HCT116 (cell line): ENCODE data around the gene GPR151. TPM values are rescaled to one million over a fixed set of nuclear protein-coding genes. Genes with fewer than 3 reads are reported as not detected.

Experiments used
- ATAC-seq: fragments of 200-7000 bp; cut with Tn5 transposase; 2 replicates; pipeline ENCODE4 v1.9.1; 2020; ENCODE audit warnings: mild to moderate bottlenecking, moderate library complexity
- BruUV-seq: library from RNA; stranded (reverse); fragments of 400-500 nt; replicated peaks from 2 replicates; lab custom pipeline; 2021; lab: Mats Ljungman, UMichigan
- CTCF ChIA-PET: fragments of 300-600 bp; sonication (Branson Sonifier 250); formaldehyde crosslinking; loops from one replicate; lab custom pipeline; 2021; ENCODE audit warnings: antibody characterized with exemption; lab: Charles Lee
- POLR2A ChIA-PET: fragments of 300-600, 350-600 bp; sonication (Branson Sonifier 250); formaldehyde crosslinking; loops from one replicate; lab custom pipeline; 2021; ENCODE audit warnings: antibody characterized with exemption; lab: Charles Lee
- RAD21 ChIA-PET, 2 experiments: fragments of 300-600 bp; sonication (Branson Sonifier 250); formaldehyde crosslinking; loops; one replicate each; lab custom pipeline; 2023; ENCODE audit warnings: low total read pairs in 2 of 2; ENCODE audit not compliant: uncharacterized antibody in 2 of 2, unreplicated experiment in 2 of 2, low non-redundant PET in 1 of 2; lab: Charles Lee
- DNase-seq: peaks from one replicate; pipeline ENCODE4 v3.0.0-alpha.2; 2010; ENCODE audit warnings: low read depth, low spot score
- H2AFZ ChIP-seq: fragments of 200-600 bp; shearing (Covaris generic), sonication (generic); 2 replicates; pipeline ENCODE4 v1.6.1; 2017; ENCODE audit warnings: low read depth, mixed run types, mixed read lengths, antibody characterized with exemption, low read length; ENCODE audit not compliant: poor library complexity, severe bottlenecking
- H3K27ac ChIP-seq: 2 replicates; pipeline ENCODE4 v1.5.1; 2012; ENCODE audit warnings: low read depth, low read length
- H3K27me3 ChIP-seq: fragments of 200-600 bp; sonication (generic); 2 replicates; pipeline ENCODE4 v1.6.1; 2016; ENCODE audit warnings: mixed run types, low read length, mixed read lengths; ENCODE audit not compliant: insufficient read depth
- H3K36me3 ChIP-seq, 2 experiments: fragments of 200-500 bp in 1 of 2; fragments of 200-600 bp in 1 of 2; sonication (Bioruptor generic) in 1 of 2; sonication (generic) in 1 of 2; 2 replicates each; pipeline versions ENCODE4 v1.5.1 to v1.6.1; 2014 to 2016; ENCODE audit warnings: low read length in 2 of 2, inconsistent platforms in 1 of 2, mixed read lengths in 1 of 2, mixed run types in 1 of 2; ENCODE audit not compliant: insufficient read depth in 2 of 2, control insufficient read depth in 1 of 2
- H3K4me1 ChIP-seq, 2 experiments: fragments of 200-600 bp in 1 of 2; sonication (generic) in 1 of 2; 2 replicates each; pipeline versions ENCODE4 v1.5.1 to v1.6.1; 2012 to 2017; ENCODE audit warnings: low read length in 2 of 2, inconsistent platforms in 1 of 2, mild to moderate bottlenecking in 1 of 2, mixed read lengths in 1 of 2, mixed run types in 1 of 2, moderate library complexity in 1 of 2; ENCODE audit not compliant: insufficient read depth in 2 of 2, control insufficient read depth in 1 of 2
- H3K4me2 ChIP-seq: fragments of 200-600 bp; sonication (generic); 2 replicates; pipeline ENCODE4 v1.6.1; 2017; ENCODE audit warnings: mixed run types, low read length, mixed read lengths
- H3K4me3 ChIP-seq, 2 experiments: fragments of 200-600 bp in 1 of 2; sonication (generic) in 1 of 2; replicated peaks in 1 of 2; 2 replicates each; pipeline ENCODE4 v1.5.1; 2011 to 2016; ENCODE audit warnings: low read length in 2 of 2, control low read depth in 1 of 2, low read depth in 1 of 2, mild to moderate bottlenecking in 1 of 2, mixed read lengths in 1 of 2, mixed run types in 1 of 2
- H3K79me2 ChIP-seq: fragments of 200-600 bp; sonication (generic); 2 replicates; pipeline ENCODE4 v1.6.1; 2017; ENCODE audit warnings: mild to moderate bottlenecking, mixed run types, low read length, moderate library complexity, mixed read lengths; ENCODE audit not compliant: insufficient read depth
- H3K9ac ChIP-seq: fragments of 200-600 bp; sonication (generic); 2 replicates; pipeline ENCODE4 v1.6.1; 2016; ENCODE audit warnings: low read length, mixed read lengths
- H3K9me2 ChIP-seq: fragments of 200-600 bp; sonication (generic), shearing (Covaris generic); 2 replicates; pipeline ENCODE4 v1.6.1; 2017; ENCODE audit warnings: mixed run types, mild to moderate bottlenecking, moderate library complexity; ENCODE audit not compliant: insufficient read depth
- H3K9me3 ChIP-seq, 2 experiments: fragments of 200-500 bp in 1 of 2; fragments of 200-600 bp in 1 of 2; sonication (Bioruptor generic) in 1 of 2; sonication (generic) in 1 of 2; 2 replicates each; pipeline ENCODE4 v1.6.1; 2014 to 2017; ENCODE audit warnings: low read length in 2 of 2, mixed read lengths in 2 of 2, inconsistent platforms in 1 of 2, low read depth in 1 of 2, mild to moderate bottlenecking in 1 of 2, mixed run types in 1 of 2, moderate library complexity in 1 of 2; ENCODE audit not compliant: control insufficient read depth in 1 of 2, insufficient read depth in 1 of 2
- H4K20me1 ChIP-seq: fragments of 200-600 bp; sonication (generic), shearing (Covaris generic); 2 replicates; pipeline ENCODE4 v1.6.1; 2017; ENCODE audit warnings: mixed run types, mild to moderate bottlenecking, moderate library complexity; ENCODE audit not compliant: insufficient read depth
- CBX3 ChIP-seq: IDR thresholded peaks from 2 replicates; pipeline ENCODE4 v1.6.1; 2012; ENCODE audit warnings: low read depth
- EGR1 ChIP-seq: IDR thresholded peaks from 2 replicates; pipeline ENCODE4 v1.6.1; 2012; ENCODE audit warnings: low read depth
- EZH2 ChIP-seq: fragments of 200-600 bp; sonication (generic); IDR thresholded peaks from 2 replicates; pipeline ENCODE4 v1.6.1; 2017; ENCODE audit warnings: antibody characterized with exemption, mixed run types
- FOSL1 ChIP-seq: IDR thresholded peaks from 2 replicates; pipeline ENCODE4 v1.6.1; 2012; ENCODE audit warnings: low read depth
- POLR2AphosphoS5 ChIP-seq: IDR thresholded peaks from 2 replicates; pipeline ENCODE4 v1.6.1; 2011; ENCODE audit warnings: mild to moderate bottlenecking, low read depth, low read length, moderate library complexity
- RAD21 ChIP-seq: IDR thresholded peaks from 2 replicates; pipeline ENCODE4 v1.6.1; 2012; ENCODE audit warnings: low read depth, mild to moderate bottlenecking
- SIN3A ChIP-seq: IDR thresholded peaks from 2 replicates; pipeline ENCODE4 v1.6.1; 2012; ENCODE audit warnings: low read depth
- SP1 ChIP-seq: IDR thresholded peaks from 2 replicates; pipeline ENCODE4 v1.6.1; 2012; ENCODE audit warnings: low read depth
- SRF ChIP-seq: IDR thresholded peaks from 2 replicates; pipeline ENCODE4 v1.6.1; 2012; ENCODE audit warnings: low read depth
- TCF7L2 ChIP-seq: IDR thresholded peaks from 2 replicates; pipeline ENCODE4 v1.7.0; 2011; ENCODE audit warnings: borderline replicate concordance, inconsistent platforms; ENCODE audit not compliant: insufficient read depth, insufficient read length; ENCODE audit errors: extremely low read depth
- YY1 ChIP-seq: IDR thresholded peaks from 2 replicates; pipeline ENCODE4 v1.6.1; 2011; ENCODE audit warnings: low read length, low read depth, moderate library complexity, mild to moderate bottlenecking; ENCODE audit not compliant: insufficient replicate concordance; ENCODE audit errors: extremely low read depth
- ZFX ChIP-seq: fragments of 450-650 bp; IDR thresholded peaks from 2 replicates; pipeline ENCODE4 v1.6.1; 2017
- intact Hi-C: fragments of 100-400 bp; cut with micrococcal nuclease; formaldehyde crosslinking; loops from 2 replicates; pipeline ENCODE4 v1.10.0; 2022
- total RNA-seq: library from RNA; stranded (reverse); gene quantifications from one replicate; pipeline ENCODE4 v1.2.1, GENCODE V29; 2021; ENCODE audit not compliant: unreplicated experiment
- TF ChIP-seq, protein P1 (sequence below), 3 experiments: fragments of 200-600 bp in 1 of 3; sonication (generic) in 1 of 3; IDR thresholded peaks in 2 of 3; conservative IDR thresholded peaks in 1 of 3; 2 replicates each; pipeline ENCODE4 v1.5.1; 2012 to 2017; ENCODE audit warnings: low read depth in 2 of 3, low read length in 2 of 3, antibody characterized with exemption in 1 of 3, borderline replicate concordance in 1 of 3, control low read depth in 1 of 3, mild to moderate bottlenecking in 1 of 3, mixed read lengths in 1 of 3, mixed run types in 1 of 3, moderate library complexity in 1 of 3; ENCODE audit not compliant: insufficient read depth in 1 of 3
- TF ChIP-seq, protein P2 (sequence below): IDR thresholded peaks from 2 replicates; pipeline ENCODE4 v1.6.1; 2012; ENCODE audit warnings: low read depth

GPR151 gene
- total RNA-seq, 1 experiment from 2014 or later, result not detected

DNA sequence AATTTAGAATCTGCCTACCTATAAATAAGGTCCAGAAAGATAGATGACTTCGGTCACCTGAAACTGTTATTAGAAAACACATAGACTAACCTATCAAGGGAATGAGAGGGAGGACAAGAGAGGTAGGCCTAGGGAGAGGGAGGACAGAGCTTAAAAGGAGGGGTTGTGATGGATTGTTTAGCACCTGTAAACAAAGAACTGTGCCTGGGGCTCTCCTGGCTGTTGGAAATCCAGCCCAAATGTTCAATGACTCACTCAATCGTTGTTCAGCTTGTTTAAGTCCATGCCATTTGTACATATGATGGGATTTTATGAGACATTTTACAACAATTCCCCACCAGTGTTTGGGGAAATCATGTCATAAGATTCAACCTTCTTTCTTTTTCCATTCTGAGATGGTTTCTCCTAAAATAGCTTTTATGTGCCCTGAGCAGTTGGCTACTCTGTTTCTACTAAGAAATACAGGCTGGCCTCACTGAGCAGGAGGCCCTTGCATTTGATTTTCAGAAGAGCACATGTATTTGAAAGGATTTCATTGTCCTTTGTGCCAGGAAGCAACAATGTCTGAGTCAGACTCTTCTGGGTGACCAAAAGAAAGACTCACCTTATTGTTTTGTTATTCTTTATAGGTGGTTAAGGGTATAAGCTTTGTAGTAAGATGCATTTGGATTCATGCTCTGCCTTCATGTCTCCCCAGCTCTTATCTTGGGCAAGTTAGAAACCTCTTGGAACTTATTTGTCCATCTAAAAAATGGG is 48.2 kb upstream of the GPR151 start:
- RAD21 ChIA-PET, result no interaction called here
- Histone ChIP-seq H3K9ac (no peak overlapping the region), H3K4me2 (no peak overlapping the region), H3K9me2 (no peaks in the 10 kb centered on the region), H4K20me1 (no peaks in the 10 kb centered on the region), H2AFZ (no peak overlapping the region), H3K4me1 (peaks cover 0 to 17% of the 10 kb centered on the region in 2 experiments; a peak in 1 of 4 replicates), H3K4me3 (no peak overlapping the region), H3K27me3 (no peaks in the 10 kb centered on the region), H3K27ac (no peak overlapping the region), H3K36me3 (no peaks in the 10 kb centered on the region), H3K9me3 (no peaks in the 10 kb centered on the region), H3K79me2 (no peaks in the 10 kb centered on the region)
- POLR2A ChIA-PET, result no interaction called here
- ATAC-seq, result 0 out of 2 replicates have a peak, but pooled peaks have one; percentile 11
- DNase-seq, result peak; percentile 8
- intact Hi-C loops, result no loop called here
- no TSS peak for BruUV-seq
- CTCF ChIA-PET, result interaction anchor here (0.9 to 1.2 kb wide), 2 partner anchors 31 to 402 kb away, joined by 4 to 6 read pairs; no protein-coding TSS in a partner anchor
- TF ChIP-seq YY1, result no peak

DNA sequence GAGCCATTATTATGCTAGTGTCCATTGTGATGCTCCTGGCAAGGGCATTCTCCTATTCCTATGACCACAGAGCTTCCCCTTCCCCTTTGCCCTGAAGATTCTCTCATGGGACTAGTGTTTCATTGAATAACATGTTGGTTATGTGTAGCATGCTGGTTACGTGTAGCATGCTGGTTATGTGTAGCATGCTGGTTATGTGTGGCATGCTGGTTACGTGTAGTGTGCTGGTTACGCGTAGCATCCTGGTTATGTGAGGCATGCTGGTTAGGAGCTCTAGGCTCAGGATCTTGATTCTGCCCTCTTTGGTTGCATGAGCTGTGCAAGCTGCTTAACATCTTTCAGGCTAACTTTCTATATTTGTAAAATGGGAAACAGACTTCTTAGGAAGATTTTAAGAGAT is 46.5 kb upstream of the GPR151 start:
- Histone ChIP-seq H3K9me3 (no peaks in the 10 kb centered on the region), H3K4me1 (peaks cover 0 to 17% of the 10 kb centered on the region in 2 experiments; a peak in 1 of 4 replicates), H4K20me1 (no peaks in the 10 kb centered on the region), H3K27ac (no peak overlapping the region), H3K79me2 (no peaks in the 10 kb centered on the region), H2AFZ (no peak overlapping the region), H3K36me3 (no peaks in the 10 kb centered on the region), H3K9me2 (no peaks in the 10 kb centered on the region), H3K4me3 (no peak overlapping the region), H3K9ac (no peak overlapping the region), H3K4me2 (no peak overlapping the region), H3K27me3 (no peaks in the 10 kb centered on the region)
- ChIA-PET RAD21 (no interaction called here), POLR2A (no interaction called here), CTCF (no interaction called here)
- ATAC-seq, result no peak
- intact Hi-C loops, result no loop called here
- BruUV-seq, result no TSS peak
- DNase-seq, result no peak
- no peak for TF ChIP-seq CBX3
- no peak for TF ChIP-seq EZH2
- no peak for TF ChIP-seq ZFX
- no peak for TF ChIP-seq SRF
- no peak for TF ChIP-seq TCF7L2
- TF ChIP-seq, protein P1, sequence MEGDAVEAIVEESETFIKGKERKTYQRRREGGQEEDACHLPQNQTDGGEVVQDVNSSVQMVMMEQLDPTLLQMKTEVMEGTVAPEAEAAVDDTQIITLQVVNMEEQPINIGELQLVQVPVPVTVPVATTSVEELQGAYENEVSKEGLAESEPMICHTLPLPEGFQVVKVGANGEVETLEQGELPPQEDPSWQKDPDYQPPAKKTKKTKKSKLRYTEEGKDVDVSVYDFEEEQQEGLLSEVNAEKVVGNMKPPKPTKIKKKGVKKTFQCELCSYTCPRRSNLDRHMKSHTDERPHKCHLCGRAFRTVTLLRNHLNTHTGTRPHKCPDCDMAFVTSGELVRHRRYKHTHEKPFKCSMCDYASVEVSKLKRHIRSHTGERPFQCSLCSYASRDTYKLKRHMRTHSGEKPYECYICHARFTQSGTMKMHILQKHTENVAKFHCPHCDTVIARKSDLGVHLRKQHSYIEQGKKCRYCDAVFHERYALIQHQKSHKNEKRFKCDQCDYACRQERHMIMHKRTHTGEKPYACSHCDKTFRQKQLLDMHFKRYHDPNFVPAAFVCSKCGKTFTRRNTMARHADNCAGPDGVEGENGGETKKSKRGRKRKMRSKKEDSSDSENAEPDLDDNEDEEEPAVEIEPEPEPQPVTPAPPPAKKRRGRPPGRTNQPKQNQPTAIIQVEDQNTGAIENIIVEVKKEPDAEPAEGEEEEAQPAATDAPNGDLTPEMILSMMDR (IDR thresholded peaks at IDR 0.05 in 2 of 3, conservative IDR thresholded peaks at IDR 0.05 in 1 of 3; ENCODE audit: borderline replicate concordance in 1 of 3, insufficient read depth in 1 of 3, low read depth in 2 of 3, low read length in 2 of 3), result no peak
- no peak for TF ChIP-seq RAD21
- no peak for TF ChIP-seq POLR2AphosphoS5
- TF ChIP-seq SP1, result no peak
- TF ChIP-seq EGR1, result no peak
- TF ChIP-seq SIN3A, result no peak
- TF ChIP-seq FOSL1, result no peak
- TF ChIP-seq, protein P2, sequence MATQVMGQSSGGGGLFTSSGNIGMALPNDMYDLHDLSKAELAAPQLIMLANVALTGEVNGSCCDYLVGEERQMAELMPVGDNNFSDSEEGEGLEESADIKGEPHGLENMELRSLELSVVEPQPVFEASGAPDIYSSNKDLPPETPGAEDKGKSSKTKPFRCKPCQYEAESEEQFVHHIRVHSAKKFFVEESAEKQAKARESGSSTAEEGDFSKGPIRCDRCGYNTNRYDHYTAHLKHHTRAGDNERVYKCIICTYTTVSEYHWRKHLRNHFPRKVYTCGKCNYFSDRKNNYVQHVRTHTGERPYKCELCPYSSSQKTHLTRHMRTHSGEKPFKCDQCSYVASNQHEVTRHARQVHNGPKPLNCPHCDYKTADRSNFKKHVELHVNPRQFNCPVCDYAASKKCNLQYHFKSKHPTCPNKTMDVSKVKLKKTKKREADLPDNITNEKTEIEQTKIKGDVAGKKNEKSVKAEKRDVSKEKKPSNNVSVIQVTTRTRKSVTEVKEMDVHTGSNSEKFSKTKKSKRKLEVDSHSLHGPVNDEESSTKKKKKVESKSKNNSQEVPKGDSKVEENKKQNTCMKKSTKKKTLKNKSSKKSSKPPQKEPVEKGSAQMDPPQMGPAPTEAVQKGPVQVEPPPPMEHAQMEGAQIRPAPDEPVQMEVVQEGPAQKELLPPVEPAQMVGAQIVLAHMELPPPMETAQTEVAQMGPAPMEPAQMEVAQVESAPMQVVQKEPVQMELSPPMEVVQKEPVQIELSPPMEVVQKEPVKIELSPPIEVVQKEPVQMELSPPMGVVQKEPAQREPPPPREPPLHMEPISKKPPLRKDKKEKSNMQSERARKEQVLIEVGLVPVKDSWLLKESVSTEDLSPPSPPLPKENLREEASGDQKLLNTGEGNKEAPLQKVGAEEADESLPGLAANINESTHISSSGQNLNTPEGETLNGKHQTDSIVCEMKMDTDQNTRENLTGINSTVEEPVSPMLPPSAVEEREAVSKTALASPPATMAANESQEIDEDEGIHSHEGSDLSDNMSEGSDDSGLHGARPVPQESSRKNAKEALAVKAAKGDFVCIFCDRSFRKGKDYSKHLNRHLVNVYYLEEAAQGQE, result no peak
